HG02852 (cell line): ENCODE measurements around the gene NAXE.
"Not testable (repeated sequence)": the region's sequence is repeated elsewhere in the genome, so short reads cannot be mapped to it uniquely, and the experiment has no call there.

ENCODE experiments used
- ATAC-seq: cut with Tn5 transposase; IDR thresholded peaks from one replicate; pipeline ENCODE4 v1.9.1; 2021; ENCODE audit warnings: mild to moderate bottlenecking, moderate library complexity; ENCODE audit not compliant: unreplicated experiment

The NAXE gene

GRCh38 chr1:156592158-156592909 is 758 bp downstream of the NAXE start:
- no peak for ATAC-seq

DNA sequence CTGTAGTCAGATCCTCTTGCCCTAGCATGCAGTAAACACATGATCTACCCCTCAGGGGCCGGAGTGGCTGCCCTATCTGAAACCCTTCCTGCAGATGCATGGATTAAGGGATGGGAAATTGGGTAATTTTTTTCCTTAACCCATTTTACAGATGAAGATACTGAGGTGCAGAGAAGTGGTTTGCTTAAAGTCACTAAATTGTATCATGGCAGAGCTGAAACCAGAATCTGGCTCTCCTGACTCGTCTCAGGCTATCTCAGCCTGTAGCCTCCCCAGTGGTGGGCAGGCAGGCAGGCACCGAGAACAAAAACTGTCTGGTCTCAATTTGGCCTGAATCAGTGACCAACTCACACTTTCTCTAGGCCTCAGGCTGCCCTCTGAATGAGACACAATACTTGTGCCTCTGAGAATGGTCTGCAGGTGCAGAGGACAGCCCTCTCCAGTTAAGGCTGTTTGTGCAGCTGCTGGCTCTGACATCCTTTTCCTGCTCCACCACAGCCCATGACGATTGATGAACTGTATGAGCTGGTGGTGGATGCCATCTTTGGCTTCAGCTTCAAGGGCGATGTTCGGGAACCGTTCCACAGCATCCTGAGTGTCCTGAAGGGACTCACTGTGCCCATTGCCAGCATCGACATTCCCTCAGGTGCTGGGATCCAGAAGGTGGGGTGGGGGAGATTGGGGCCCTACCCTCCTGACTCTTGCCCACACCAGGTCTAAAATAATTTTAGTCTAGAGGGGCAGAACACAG is 1.5 kb downstream of the NAXE start:
- ATAC-seq: no peak

DNA sequence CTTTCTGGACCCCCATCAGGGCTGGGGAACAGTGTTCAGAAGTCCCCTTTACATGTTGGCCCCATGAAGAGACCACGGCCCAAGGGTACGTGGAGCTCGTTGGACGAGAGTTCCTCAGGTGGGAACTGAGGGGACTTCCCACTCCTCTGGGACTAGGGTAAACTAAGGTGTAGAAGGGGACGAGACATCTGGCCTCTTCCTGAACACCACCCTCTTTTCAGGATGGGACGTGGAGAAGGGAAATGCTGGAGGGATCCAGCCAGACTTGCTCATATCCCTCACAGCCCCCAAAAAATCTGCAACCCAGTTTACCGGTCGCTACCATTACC is 2.0 kb downstream of the NAXE start:
- ATAC-seq: no peak

GRCh38 chr1:156594190-156594589 is 2.6 kb downstream of the NAXE start:
- no peak for ATAC-seq

DNA sequence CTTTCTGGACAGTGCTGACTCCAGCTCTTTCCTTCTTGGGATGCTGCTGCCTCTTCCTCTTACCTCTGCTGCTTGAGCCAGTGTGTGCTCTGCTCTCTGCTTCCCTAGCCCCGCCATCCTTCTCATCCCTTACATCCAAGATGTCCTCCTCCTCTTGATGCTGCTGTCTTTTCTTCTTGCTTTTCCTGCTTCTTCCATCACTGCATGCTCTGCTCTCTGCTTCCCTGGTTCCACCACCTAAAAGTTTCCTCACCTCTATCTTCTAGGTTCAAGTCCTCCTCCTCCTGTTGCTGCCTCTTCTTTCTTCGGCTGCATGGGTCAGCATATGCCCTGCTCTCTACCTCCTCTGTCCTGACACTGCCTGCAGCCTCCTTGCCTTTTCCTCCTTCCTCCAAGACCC is 3.4 kb downstream of the NAXE start:
- ATAC-seq: no peak

GRCh38 chr1:156596426-156596825 is 4.8 kb downstream of the NAXE start:
- no peak for ATAC-seq

- no peak for ATAC-seq
These were observed 6.5 kb downstream of the NAXE start for GRCh38 chr1:156598125-156598524.

GRCh38 chr1:156598731-156599432 is 7.3 kb downstream of the NAXE start:
- ATAC-seq: no peak

GRCh38 chr1:156599811-156600210 is 8.2 kb downstream of the NAXE start:
- no peak for ATAC-seq

GRCh38 chr1:156600733-156601121 is 9.2 kb downstream of the NAXE start:
- no peak for ATAC-seq

DNA sequence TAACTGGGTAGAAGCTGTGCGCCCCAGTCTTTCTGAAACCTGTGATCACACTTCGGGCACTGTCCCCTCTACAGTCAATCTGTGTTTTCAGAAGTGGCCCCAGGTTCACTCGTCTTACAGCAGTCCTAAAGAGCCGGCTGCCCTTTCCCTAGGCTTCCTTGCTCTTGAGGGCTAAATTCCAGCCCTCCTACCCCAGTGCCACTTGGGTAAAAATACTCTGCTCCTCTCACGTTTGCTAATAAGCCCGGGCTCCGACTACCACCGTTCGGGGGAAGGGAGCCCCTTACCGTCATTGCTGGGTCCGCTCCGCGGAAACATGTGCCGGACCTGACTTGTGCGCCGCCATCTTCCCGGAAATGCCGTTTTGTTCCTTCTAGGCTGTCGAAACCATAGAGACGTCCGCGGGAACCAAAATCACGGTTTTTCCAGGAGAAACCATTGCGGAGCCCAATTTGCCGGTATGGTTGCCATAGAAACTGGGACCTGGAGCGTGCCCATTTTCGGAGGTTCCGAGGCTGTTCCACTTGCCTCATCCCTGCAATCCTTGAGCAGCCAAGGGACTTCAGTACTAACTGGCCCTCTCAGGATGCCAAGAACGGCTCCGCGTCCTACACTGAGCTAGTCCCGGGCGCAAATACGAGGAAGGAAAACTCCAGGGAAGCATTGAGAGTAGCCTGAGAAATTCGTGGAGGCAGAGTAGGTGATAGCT is 9.7 kb downstream of the NAXE start, which contains the start of gene GPATCH4:
Gene GPATCH4 (minus strand): TSS at position 358 of the 709 bp plus-strand sequence.
- ATAC-seq: peak; percentile 65

- ATAC-seq: no peak
These were observed 10.3 kb downstream of the NAXE start for GRCh38 chr1:156601892-156602291.

DNA sequence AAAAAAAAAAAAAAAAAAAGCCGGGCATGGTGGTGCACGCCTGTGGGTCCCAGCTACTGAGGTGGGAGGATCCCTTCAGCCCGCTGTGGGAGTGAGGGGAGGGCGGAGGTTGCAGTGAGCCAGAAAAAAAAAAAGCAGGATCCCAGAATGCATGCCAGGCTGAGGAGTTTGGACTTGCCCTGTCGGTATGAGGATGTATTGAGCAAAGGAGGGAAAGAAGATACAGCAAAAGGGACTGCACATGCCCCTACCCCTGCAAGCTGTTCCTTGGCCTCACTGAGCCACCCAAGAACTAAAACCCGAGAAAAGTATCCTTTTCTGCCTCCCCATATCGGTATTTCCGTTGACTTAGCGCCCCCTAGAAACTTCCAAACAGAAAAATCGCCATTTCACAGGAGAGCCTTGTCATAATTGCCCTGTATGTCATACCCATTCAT is 11.0 kb downstream of the NAXE start:
- ATAC-seq: no peak

DNA sequence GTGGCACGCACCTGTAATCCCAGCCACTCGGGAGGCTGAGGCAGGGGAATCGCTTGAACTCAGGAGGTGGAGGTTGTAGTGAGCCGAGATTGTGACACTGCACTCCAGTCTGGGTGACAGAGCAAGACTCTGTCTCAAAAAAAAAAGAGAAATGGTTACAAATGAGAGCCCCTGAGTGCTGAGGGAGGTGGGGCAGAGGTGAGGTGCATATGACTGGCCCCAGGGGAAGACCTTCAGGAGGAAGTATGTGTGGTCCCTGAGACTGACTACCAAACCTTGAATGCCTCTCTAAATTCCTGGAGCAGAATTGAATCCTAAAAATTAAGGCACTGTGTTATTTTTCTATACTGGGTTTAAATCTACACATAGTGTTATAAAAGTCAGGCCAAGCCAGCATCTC is 15.8 kb downstream of the NAXE start:
- not testable (repeated sequence) for ATAC-seq

GRCh38 chr1:156608036-156608674 is 16.6 kb downstream of the NAXE start:
- ATAC-seq: peak; percentile 50

- peak; percentile 48 for ATAC-seq
These were observed 17.4 kb downstream of the NAXE start for GRCh38 chr1:156608981-156609380.

- ATAC-seq: not testable (repeated sequence)
These were observed 18.5 kb downstream of the NAXE start for GRCh38 chr1:156610072-156610471.

DNA sequence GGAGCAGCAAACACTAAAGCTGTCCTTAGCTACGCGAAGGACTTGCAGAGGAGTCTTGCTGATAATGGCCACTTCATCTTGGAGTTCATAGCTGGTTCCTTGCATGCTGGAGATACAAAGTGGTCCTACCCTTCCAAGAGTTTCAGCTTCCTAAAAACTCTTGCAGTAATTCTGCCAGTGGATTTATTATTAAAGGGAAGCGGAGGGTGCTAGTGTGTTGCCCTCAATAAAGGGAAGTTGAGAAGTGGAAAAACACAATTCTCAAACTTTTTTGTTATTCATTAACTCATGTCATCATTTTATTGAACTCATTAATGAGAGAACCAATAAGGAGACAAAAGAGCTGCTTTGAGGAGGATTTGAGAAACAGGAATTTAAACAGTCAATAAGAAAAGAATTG is 21.1 kb downstream of the NAXE start:
- ATAC-seq: no peak

GRCh38 chr1:156615946-156616345 is 24.4 kb downstream of the NAXE start:
- no peak for ATAC-seq

DNA sequence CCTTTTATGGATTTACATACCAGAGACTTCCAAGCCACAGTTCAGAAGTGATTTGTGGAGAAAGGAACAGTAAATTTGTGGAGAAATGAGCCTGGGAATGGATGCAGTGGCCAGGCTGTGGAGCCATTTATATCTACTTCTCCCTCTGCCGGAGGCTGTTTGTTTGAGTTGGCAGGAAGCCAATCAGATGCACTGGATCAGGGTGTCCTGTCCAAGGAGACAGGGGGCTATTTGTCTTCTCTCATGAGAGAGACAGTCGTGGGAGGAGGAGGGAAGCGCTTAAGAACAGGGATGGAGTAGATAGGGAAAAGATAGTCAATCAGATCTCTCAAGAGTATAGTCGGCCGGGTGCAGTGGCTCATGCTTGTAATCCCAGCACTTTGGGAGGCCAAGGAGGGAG is 24.9 kb downstream of the NAXE start:
- no peak for ATAC-seq
